WTC11 (cell line): ENCODE measurements around the gene COL13A1. TPM values are rescaled to one million over a fixed set of nuclear protein-coding genes. Genes with fewer than 3 reads are reported as not detected.

Experiments
- ATAC-seq: fragments of 200-7000 bp; cut with Tn5 transposase; 2 replicates; pipeline ENCODE4 v1.10.0; 2021; ENCODE audit warnings: mild to moderate bottlenecking, moderate library complexity
- CTCF ChIA-PET: fragments of 300-600 bp; sonication (Branson Sonifier 250); formaldehyde crosslinking; loops from one replicate; lab custom pipeline; 2021; ENCODE audit warnings: antibody characterized with exemption; lab: Charles Lee
- POLR2A ChIA-PET: fragments of 350-600 bp; sonication (Branson Sonifier 250); formaldehyde crosslinking; loops from one replicate; lab custom pipeline; 2021; ENCODE audit warnings: antibody characterized with exemption; lab: Charles Lee
- DNase-seq: peaks from one replicate; pipeline ENCODE4 v3.0.0; 2021; ENCODE audit warnings: low spot score
- H3K27ac Mint-ChIP-seq: 2 replicates; pipeline ENCODE4 v1.8.0; 2021; ENCODE audit warnings: mixed read lengths
- H3K27me3 Mint-ChIP-seq: 2 replicates; pipeline ENCODE4 v1.8.0; 2021; ENCODE audit warnings: low read depth, mild to moderate bottlenecking, moderate library complexity, mixed read lengths
- H3K36me3 Mint-ChIP-seq: 2 replicates; pipeline ENCODE4 v1.8.0; 2021; ENCODE audit warnings: mixed read lengths
- H3K4me1 Mint-ChIP-seq: 2 replicates; pipeline ENCODE4 v1.8.0; 2022; ENCODE audit warnings: mixed read lengths
- H3K4me3 Mint-ChIP-seq: 2 replicates; pipeline ENCODE4 v1.8.0; 2021; ENCODE audit warnings: mild to moderate bottlenecking, moderate library complexity, mixed read lengths
- H3K9me3 Mint-ChIP-seq: 2 replicates; pipeline ENCODE4 v1.8.0; 2021; ENCODE audit warnings: mixed read lengths
- ATF1 ChIP-seq: sonication (generic); formaldehyde crosslinking; IDR thresholded peaks from 2 replicates; pipeline ENCODE4 v1.8.1; 2023; ENCODE audit warnings: mild to moderate bottlenecking, moderate library complexity, missing genetic modification reagents
- CBFB ChIP-seq: sonication (generic); formaldehyde crosslinking; IDR thresholded peaks from 2 replicates; pipeline ENCODE4 v1.8.1; 2022; ENCODE audit warnings: mild to moderate bottlenecking, low read depth, missing genetic modification reagents
- FOXP1 ChIP-seq: sonication (generic); formaldehyde crosslinking; IDR thresholded peaks from 2 replicates; pipeline ENCODE4 v1.8.0; 2022; ENCODE audit warnings: missing genetic modification reagents, mild to moderate bottlenecking, moderate library complexity, borderline replicate concordance
- GRHL2 ChIP-seq: fragments of 250-450 bp; sonication (Bioruptor Pico); IDR thresholded peaks from 2 replicates; pipeline ENCODE4 v1.8.0; 2022; ENCODE audit warnings: mild to moderate bottlenecking, moderate library complexity; ENCODE audit not compliant: insufficient replicate concordance, severe bottlenecking
- MYBL2 ChIP-seq: sonication (generic); formaldehyde crosslinking; IDR thresholded peaks from 2 replicates; pipeline ENCODE4 v1.8.1; 2023; ENCODE audit warnings: mild to moderate bottlenecking, moderate library complexity, missing genetic modification reagents
- NFATC4 ChIP-seq: fragments of 250-450 bp; sonication (Bioruptor Pico); IDR thresholded peaks from 2 replicates; pipeline ENCODE4 v1.9.0; 2021; ENCODE audit warnings: mild to moderate bottlenecking
- NFE2L1 ChIP-seq: sonication (generic); formaldehyde crosslinking; IDR thresholded peaks from 2 replicates; pipeline ENCODE4 v1.8.1; 2023; ENCODE audit warnings: missing genetic modification reagents
- NR1H2 ChIP-seq: sonication (generic); formaldehyde crosslinking; IDR thresholded peaks from 2 replicates; pipeline ENCODE4 v1.9.0; 2021; ENCODE audit warnings: mild to moderate bottlenecking, moderate library complexity, missing genetic modification reagents
- OVOL2 ChIP-seq: fragments of 250-450 bp; sonication (Bioruptor Pico); IDR thresholded peaks from 2 replicates; pipeline ENCODE4 v1.9.0; 2021; ENCODE audit warnings: mild to moderate bottlenecking, borderline replicate concordance
- PRRX2 ChIP-seq: fragments of 250-450 bp; sonication (Bioruptor Pico); IDR thresholded peaks from 2 replicates; pipeline ENCODE4 v1.8.0; 2021; ENCODE audit warnings: mild to moderate bottlenecking
- RELA ChIP-seq: sonication (generic); formaldehyde crosslinking; IDR thresholded peaks from 2 replicates; pipeline ENCODE4 v1.8.1; 2022; ENCODE audit warnings: missing genetic modification reagents, mild to moderate bottlenecking, borderline replicate concordance
- SMAD3 ChIP-seq: sonication (generic); formaldehyde crosslinking; IDR thresholded peaks from 2 replicates; pipeline ENCODE4 v1.8.0; 2022; ENCODE audit warnings: missing genetic modification reagents, mild to moderate bottlenecking, borderline replicate concordance
- TEAD4 ChIP-seq: sonication (generic); formaldehyde crosslinking; IDR thresholded peaks from 2 replicates; pipeline ENCODE4 v1.8.0; 2022; ENCODE audit warnings: mild to moderate bottlenecking, missing genetic modification reagents
- ZBTB21 ChIP-seq: sonication (generic); formaldehyde crosslinking; IDR thresholded peaks from 2 replicates; pipeline ENCODE4 v1.8.1; 2023; ENCODE audit warnings: mild to moderate bottlenecking, missing genetic modification reagents, borderline replicate concordance
- ZNF416 ChIP-seq: fragments of 250-450 bp; sonication (Bioruptor Pico); IDR thresholded peaks from 2 replicates; pipeline ENCODE4 v1.9.0; 2021; ENCODE audit warnings: mild to moderate bottlenecking, inconsistent platforms
- ZNF671 ChIP-seq: fragments of 250-450 bp; sonication (Bioruptor Pico); IDR thresholded peaks from 2 replicates; pipeline ENCODE4 v1.8.0; 2021; ENCODE audit warnings: mild to moderate bottlenecking
- total RNA-seq: library from RNA; stranded (reverse); gene quantifications from 3 replicates; pipeline ENCODE4 v1.2.3, GENCODE V29; 2021
- TF ChIP-seq, protein P1 (sequence below): sonication (generic); formaldehyde crosslinking; IDR thresholded peaks from 2 replicates; pipeline ENCODE4 v1.8.1; 2023; ENCODE audit warnings: mild to moderate bottlenecking, missing genetic modification reagents, moderate library complexity
- TF ChIP-seq, protein P2 (sequence below): sonication (generic); formaldehyde crosslinking; IDR thresholded peaks from 2 replicates; pipeline ENCODE4 v1.8.1; 2022; ENCODE audit warnings: mild to moderate bottlenecking, moderate library complexity, missing genetic modification reagents
- TF ChIP-seq, protein P3 (sequence below): fragments of 200-600 bp; IDR thresholded peaks from 2 replicates; pipeline ENCODE4 v1.8.0; 2022; ENCODE audit warnings: antibody characterized with exemption
- TF ChIP-seq, protein P4 (sequence below): sonication (generic); formaldehyde crosslinking; IDR thresholded peaks from 2 replicates; pipeline ENCODE4 v1.8.0; 2023; ENCODE audit warnings: missing genetic modification reagents, mild to moderate bottlenecking, borderline replicate concordance

The COL13A1 gene
- total RNA-seq, 1 experiment from 2014 or later = 7.1 TPM

DNA sequence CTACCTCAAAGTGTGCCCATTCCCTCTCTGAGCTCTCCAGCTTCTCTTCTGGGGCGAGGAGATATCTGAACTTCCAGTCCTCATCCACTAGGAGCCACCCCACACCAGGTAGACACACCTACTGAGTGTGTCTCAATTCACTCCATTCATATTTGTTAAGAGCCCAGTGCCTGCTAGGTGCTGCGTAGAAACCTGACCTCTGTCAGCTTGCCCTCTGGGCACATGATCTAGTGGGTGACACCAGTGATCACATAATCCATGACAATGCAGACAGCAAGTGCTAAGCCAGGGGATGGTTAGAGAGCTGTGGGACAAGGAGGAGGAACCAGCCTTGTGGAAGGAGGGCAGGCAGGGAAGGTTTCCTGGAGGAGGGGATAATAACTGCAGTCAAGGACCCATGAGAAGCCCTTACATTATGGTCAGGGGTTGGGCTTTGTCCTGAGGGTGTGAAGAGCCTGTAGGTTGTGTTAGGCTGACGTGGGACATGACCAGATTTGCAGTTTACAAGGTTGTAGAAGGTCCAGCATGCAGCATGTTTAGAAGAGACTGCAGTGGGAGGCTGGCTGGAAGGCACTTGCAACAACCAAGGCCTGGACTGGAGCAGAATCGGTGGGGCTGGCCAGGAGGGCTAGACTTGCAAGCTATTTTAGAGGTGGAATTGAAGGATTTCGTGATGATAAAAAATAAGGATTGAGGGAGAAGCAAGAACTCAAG lies 81.8 kb downstream of the COL13A1 start:
- no peak for DNase-seq
- ChIA-PET CTCF (interaction anchor here (0.6 to 3.1 kb wide), 28 partner anchors 9 to 220 kb away, joined by 3 to 73 read pairs (median 4); no protein-coding TSS in a partner anchor), POLR2A (no interaction called here)
- H3K27ac Mint-ChIP-seq = no peak overlapping the region
- TF ChIP-seq NR1H2 (CRISPR knock-in tag) = no peak
- TF ChIP-seq NFATC4 (CRISPR knock-in tag) = no peak
- TF ChIP-seq ZNF671 = no peak
- TF ChIP-seq, protein P1, sequence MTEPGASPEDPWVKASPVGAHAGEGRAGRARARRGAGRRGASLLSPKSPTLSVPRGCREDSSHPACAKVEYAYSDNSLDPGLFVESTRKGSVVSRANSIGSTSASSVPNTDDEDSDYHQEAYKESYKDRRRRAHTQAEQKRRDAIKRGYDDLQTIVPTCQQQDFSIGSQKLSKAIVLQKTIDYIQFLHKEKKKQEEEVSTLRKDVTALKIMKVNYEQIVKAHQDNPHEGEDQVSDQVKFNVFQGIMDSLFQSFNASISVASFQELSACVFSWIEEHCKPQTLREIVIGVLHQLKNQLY (CRISPR knock-in tag) = no peak
- no peak for TF ChIP-seq TEAD4
- no peak for TF ChIP-seq SMAD3 (CRISPR knock-in tag)
- TF ChIP-seq, protein P2, sequence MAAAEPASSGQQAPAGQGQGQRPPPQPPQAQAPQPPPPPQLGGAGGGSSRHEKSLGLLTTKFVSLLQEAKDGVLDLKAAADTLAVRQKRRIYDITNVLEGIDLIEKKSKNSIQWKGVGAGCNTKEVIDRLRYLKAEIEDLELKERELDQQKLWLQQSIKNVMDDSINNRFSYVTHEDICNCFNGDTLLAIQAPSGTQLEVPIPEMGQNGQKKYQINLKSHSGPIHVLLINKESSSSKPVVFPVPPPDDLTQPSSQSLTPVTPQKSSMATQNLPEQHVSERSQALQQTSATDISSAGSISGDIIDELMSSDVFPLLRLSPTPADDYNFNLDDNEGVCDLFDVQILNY (CRISPR knock-in tag) = no peak
- H3K36me3 Mint-ChIP-seq = no peaks in the 10 kb centered on the region
- ATAC-seq = peak; percentile 71
- peaks cover 31% of the 10 kb centered on the region for H3K4me1 Mint-ChIP-seq
- no peaks in the 10 kb centered on the region; the same call in 1 of the 2 replicates for H3K27me3 Mint-ChIP-seq
- H3K4me3 Mint-ChIP-seq = no peak overlapping the region
- no peaks in the 10 kb centered on the region for H3K9me3 Mint-ChIP-seq

DNA sequence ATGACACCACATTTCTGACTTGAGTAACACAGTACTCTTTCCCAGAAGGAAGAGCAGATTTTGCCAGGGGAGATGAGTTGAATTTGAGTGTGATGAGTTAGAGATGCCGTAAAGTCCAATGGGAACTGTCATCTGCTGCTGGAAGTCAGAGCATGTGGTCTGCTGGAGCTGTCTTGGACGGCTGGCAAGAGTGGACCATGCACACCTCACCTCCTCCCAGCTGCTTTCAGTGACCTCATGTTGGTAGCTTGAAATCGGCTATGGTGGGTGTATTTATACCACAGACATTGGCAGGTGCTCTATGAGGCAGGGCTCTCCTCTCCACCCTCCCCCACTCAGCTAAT lies 82.3 kb downstream of the COL13A1 start:
- Mint-ChIP-seq H3K27me3 (no peaks in the 10 kb centered on the region; the same call in 1 of the 2 replicates), H3K27ac (no peak overlapping the region), H3K4me1 (peaks cover 28% of the 10 kb centered on the region), H3K4me3 (no peak overlapping the region), H3K9me3 (no peaks in the 10 kb centered on the region), H3K36me3 (no peaks in the 10 kb centered on the region)
- POLR2A ChIA-PET = no interaction called here
- no peak for ATAC-seq
- CTCF ChIA-PET = interaction anchor here (1.2 to 3.1 kb wide), 15 partner anchors 10 to 141 kb away, joined by 3 to 73 read pairs (median 10); no protein-coding TSS in a partner anchor
- no peak for DNase-seq
- TF ChIP-seq, protein P1 (CRISPR knock-in tag) = no peak
- TF ChIP-seq GRHL2 (no peak), NFE2L1 (CRISPR knock-in tag) (no peak), MYBL2 (CRISPR knock-in tag) (no peak), ZBTB21 (CRISPR knock-in tag) (no peak), CBFB (no peak), PRRX2 (CRISPR knock-in tag) (no peak), RELA (CRISPR knock-in tag) (no peak), NR1H2 (CRISPR knock-in tag) (no peak), ZNF416 (CRISPR knock-in tag) (no peak), FOXP1 (no peak), ATF1 (no peak), OVOL2 (CRISPR knock-in tag) (no peak)
- TF ChIP-seq, protein P3, sequence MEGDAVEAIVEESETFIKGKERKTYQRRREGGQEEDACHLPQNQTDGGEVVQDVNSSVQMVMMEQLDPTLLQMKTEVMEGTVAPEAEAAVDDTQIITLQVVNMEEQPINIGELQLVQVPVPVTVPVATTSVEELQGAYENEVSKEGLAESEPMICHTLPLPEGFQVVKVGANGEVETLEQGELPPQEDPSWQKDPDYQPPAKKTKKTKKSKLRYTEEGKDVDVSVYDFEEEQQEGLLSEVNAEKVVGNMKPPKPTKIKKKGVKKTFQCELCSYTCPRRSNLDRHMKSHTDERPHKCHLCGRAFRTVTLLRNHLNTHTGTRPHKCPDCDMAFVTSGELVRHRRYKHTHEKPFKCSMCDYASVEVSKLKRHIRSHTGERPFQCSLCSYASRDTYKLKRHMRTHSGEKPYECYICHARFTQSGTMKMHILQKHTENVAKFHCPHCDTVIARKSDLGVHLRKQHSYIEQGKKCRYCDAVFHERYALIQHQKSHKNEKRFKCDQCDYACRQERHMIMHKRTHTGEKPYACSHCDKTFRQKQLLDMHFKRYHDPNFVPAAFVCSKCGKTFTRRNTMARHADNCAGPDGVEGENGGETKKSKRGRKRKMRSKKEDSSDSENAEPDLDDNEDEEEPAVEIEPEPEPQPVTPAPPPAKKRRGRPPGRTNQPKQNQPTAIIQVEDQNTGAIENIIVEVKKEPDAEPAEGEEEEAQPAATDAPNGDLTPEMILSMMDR = no peak
- TF ChIP-seq, protein P4, sequence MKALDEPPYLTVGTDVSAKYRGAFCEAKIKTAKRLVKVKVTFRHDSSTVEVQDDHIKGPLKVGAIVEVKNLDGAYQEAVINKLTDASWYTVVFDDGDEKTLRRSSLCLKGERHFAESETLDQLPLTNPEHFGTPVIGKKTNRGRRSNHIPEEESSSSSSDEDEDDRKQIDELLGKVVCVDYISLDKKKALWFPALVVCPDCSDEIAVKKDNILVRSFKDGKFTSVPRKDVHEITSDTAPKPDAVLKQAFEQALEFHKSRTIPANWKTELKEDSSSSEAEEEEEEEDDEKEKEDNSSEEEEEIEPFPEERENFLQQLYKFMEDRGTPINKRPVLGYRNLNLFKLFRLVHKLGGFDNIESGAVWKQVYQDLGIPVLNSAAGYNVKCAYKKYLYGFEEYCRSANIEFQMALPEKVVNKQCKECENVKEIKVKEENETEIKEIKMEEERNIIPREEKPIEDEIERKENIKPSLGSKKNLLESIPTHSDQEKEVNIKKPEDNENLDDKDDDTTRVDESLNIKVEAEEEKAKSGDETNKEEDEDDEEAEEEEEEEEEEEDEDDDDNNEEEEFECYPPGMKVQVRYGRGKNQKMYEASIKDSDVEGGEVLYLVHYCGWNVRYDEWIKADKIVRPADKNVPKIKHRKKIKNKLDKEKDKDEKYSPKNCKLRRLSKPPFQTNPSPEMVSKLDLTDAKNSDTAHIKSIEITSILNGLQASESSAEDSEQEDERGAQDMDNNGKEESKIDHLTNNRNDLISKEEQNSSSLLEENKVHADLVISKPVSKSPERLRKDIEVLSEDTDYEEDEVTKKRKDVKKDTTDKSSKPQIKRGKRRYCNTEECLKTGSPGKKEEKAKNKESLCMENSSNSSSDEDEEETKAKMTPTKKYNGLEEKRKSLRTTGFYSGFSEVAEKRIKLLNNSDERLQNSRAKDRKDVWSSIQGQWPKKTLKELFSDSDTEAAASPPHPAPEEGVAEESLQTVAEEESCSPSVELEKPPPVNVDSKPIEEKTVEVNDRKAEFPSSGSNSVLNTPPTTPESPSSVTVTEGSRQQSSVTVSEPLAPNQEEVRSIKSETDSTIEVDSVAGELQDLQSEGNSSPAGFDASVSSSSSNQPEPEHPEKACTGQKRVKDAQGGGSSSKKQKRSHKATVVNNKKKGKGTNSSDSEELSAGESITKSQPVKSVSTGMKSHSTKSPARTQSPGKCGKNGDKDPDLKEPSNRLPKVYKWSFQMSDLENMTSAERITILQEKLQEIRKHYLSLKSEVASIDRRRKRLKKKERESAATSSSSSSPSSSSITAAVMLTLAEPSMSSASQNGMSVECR (CRISPR knock-in tag) = no peak
